Superior temporal gyrus (tissue), 1 donor: ENCODE measurements around the gene LPP.

Experiments
- DNase-seq: peaks from one replicate; pipeline ENCODE4 v3.0.0-alpha.2; 2016; ENCODE audit errors: extremely low spot score

LPP gene

GRCh38 chr3:188908002-188908850 is 754.3 kb downstream of the LPP start:
- DNase-seq: no peak

- DNase-seq: no peak
Measured at GRCh38 chr3:188911026-188911850, 757.3 kb downstream of the LPP start.

DNA sequence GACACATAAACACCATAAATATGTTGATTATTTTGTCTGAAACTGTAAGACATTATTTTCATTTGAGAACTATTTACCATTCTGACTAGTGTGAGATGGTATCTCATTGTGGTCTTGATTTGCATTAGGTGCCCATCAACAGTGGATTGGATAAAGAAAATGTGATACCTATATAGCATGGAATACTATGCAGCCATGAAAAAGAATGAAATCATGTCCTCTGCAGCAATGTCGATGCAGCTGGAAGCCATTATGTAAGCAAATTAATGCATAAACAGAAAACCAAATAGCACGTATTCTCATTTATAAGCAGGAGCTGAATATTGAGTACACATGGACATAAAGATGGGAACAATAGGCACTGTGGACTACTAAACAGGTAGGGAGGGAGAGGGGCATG is 759.1 kb downstream of the LPP start:
- DNase-seq: no peak

GRCh38 chr3:188914552-188914951 is 760.6 kb downstream of the LPP start:
- no peak for DNase-seq

DNA sequence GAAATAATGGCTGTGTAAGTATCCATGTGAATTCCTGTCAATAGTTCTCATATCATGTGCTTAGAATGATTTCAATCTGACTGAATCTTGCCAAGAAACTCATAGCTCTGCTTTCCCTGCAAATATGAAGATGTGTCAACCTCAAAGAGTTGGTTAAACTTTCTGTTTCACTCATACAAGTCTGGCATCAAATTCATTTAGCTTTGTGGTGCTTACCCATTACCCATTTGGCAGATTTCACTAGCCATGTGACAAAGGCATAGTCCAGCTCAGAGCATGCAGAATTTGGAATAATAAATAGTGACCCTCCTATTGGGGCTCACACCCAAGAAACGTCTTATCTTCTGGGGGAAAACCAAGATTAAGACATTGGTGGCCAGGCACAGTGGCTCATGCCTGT is 761.2 kb downstream of the LPP start:
- no peak for DNase-seq

DNA sequence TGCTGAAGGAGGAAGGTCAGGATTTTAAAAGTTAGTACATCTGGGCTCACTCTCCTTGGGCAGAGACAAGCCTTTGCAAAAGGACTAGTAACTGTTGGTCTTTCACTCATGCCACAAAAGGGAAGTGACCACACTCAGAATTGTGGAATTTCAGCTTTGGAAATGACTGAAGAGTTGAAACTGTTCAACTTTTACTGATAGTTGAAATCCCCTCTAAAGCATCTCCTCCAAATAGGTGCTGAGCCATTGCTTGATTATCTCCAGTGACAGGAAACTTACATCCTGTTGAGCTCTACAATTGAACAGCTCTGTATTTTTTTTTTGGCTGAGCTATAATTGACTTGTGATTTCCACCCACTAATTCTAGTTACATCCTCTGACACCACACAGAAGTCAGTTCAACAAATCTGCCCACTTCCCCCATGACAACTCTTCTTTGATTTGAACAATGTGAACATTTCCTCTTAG is 763.0 kb downstream of the LPP start:
- DNase-seq: no peak

DNA sequence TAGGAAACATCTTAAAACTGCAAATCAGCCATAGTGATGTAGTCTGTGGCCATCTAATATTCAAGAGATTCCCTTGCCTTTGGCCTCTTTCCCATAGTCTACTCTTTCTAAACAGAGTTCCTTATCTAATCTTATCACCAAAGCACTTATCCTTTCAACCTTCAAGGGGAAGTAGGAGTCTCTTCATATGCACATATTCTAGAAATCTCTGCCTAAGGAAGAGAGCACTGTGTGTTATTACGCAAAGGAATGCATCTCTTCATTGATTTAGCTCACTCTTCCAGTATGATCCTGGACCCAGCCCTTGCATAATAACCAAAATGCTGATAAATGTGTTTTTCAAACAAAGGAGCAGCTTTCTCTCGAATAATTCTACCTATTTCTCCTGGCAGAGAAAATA is 764.1 kb downstream of the LPP start:
- no peak for DNase-seq

GRCh38 chr3:188923671-188924070 is 769.7 kb downstream of the LPP start:
- no peak for DNase-seq

DNA sequence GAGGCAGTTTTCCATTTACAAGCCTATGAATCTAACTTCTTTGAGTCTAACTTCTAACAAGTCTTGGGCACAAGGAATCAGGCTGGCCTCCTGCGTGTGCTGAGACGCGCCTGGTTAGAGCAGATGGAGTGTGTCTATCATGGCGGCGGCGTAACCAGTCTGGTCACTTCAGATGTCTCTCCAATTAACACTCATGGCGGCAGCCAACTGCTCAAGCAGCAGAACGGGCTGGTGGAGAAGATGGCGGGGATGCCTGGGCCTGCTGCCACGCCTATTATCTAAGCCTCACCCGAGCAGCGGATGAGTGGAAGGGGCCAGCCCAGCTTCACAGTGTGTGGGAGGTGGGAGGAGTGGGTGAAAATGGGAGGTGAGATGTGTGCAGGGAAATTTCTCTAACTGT is 771.4 kb downstream of the LPP start:
- DNase-seq: no peak

DNA sequence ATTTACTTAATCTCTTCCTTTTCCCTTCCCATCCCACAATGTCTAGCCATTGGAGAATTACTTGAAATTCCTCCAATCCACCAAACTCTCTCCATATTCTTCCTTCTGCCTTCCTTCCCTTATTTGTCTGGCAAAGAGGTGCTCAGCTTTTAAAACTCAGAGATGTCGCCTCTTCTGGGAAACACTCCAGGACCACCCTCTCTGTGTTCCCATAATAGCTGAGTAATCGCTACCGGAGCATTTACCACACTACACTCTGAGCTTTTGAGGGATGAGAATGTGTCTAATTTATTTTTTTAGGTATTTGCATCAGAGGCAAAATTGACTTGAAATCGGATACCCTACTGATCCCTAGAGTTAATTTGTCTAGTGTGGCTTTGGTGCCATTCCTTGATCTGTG is 772.2 kb downstream of the LPP start:
- DNase-seq: no peak

DNA sequence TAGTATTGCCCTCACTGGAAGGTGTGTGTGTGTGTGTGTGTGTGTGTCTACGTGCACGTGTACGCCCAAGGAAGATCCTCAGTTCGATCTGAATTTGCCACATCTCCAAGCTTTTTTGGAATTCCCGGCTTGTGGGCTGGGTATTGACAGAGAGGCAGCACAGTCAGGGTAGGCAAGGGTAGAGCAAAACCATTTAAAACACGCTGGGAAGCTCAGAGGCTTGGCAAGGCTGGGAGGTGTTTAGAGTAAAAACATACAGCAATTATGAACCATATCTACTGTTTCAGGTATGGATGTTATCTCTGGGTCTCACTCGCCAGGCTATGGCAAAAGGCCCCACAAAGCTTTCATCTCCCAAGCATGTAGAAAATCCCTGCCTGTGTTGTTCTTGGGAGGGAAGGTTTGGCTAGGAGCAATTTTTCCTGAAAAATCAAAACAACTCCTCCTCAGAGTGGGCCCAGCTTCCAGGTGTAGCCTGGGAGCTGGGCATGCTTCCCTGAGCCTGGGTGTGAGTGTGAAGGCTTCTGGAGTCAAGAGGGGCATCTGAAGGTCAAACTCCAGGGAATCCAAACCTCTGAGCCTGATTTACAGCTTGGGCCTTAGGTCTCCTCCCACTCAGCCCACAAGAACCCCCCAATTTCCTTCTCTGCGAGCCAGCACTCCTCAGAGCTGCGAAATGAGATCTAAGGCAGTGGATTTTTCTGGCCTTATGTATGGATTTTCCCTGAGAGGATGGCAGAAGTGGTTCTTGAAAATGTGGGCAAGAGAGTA is 773.0 kb downstream of the LPP start:
- no peak for DNase-seq

DNA sequence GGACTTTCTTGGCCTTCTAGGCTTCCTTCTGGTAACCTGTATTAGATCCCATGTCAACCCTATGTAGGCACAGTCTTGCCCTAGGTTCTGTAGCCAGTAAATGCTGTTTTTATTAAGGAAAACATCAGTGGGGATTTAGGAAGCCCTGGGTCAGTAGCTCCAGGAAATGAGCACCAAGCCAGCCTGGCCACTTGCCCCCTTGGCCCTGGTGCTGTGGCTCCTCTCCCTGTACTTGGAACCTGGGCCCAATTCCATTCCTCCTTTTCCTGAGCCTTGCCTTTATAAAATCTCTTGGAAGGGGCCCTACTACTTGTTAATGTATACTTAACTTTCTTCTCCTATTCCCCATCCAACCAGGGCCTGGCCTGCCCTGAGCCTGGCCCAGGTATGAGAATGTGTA is 774.0 kb downstream of the LPP start:
- DNase-seq: no peak

GRCh38 chr3:188929137-188929536 is 775.2 kb downstream of the LPP start:
- DNase-seq: no peak

DNA sequence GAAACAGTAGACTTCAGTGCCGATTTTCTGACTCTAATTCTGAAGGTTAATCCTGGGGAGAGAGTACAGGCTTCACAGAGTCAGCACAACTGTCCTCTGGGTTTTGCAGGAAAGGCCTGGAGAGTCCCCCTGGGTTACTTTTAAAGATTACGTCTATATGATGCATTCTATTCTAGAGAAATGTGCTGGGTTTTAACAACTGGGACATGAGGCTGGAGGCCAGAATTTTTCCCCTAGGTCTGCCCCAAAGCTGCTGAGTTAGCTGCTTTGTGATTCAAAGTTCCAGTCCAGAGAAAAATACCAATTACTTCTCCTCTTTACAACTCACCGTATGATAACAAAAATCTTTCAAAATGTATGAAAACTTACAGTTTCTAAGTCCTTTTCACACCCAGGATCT is 777.1 kb downstream of the LPP start:
- DNase-seq: no peak

- DNase-seq: no peak
Measured at GRCh38 chr3:188931531-188931930, 777.6 kb downstream of the LPP start.

DNA sequence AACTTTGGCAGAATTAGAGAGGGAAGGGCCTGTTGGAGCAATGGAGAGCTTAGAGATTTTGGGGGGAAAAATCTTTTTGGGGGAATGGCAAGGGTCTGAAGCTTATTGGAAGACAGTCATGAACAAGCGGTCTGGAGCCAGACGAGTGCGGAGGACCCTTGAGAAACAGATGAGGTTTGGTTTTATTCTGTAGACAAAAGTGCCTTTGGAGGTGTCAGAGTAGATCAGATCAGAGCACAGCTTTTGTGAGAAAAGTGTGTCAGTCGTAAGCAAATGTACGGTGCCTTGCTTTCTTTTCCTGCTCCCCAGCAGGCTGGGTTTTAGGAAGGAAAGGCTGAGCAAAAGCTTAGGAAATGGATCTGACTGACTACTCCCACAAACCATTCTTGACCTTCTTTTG is 781.0 kb downstream of the LPP start:
- DNase-seq: no peak

DNA sequence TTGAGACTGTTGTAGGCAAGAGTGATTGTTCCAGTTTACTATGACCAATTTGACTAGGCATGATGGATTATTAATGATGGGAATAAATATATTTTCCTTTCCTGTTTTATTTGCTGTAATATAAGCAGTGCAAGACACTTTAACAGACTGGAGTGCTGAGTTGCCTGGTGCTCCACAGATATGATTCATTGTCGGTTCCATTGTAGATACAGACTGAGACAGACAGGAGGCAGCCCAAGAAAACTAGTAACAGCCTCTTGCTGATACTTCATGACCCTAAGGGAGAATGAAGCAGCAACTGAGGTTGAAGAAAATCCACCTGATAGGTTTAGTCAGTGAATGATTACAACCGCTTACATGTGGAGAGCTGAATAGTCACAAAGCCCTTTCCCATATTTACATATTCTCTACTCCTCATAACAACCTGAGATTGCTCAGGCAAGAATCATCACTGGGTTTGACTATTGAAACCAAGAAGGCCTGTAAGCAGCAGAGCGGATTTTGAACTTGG is 782.7 kb downstream of the LPP start:
- no peak for DNase-seq

- DNase-seq: no peak
Measured at GRCh38 chr3:188937389-188937788, 783.4 kb downstream of the LPP start.

GRCh38 chr3:188938999-188939398 is 785.0 kb downstream of the LPP start:
- DNase-seq: no peak

DNA sequence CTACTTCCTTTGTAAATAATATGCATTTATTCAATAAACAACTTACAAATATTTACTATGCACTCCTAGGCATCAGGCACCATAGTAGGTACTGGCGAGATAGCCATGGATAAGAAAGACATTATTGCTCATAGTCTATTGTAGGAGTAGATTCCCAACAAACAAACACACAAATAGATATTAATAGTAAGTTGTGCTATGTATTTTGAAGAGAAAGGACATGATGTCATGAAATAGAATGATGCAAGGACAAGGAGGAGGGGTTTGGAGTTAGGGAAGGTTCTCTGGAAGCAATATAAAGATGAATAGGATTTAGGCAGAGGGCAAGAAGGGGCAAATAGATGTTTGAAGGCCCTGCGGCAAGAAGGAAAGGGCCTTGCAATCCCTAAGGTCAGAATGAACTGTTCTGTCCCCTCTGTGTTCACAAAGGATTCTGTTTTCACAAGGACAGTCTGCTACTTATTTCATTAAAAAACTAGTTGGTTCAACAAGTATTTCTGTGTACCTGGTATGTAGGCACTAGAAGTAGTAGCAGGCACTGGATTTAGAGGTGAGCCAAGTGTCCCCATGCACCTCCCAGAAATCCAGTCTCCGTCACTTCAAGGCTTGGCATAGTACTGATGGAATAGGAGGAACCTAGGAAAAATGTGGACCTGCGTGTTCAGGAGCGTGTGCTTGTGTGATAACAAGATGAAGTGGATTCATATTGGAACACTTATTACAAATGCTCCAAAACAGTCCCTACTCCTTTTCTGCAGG is 786.0 kb downstream of the LPP start:
- DNase-seq: no peak
